Central memory CD4-positive, alpha-beta T cell (primary cell): ENCODE results near the gene STXBP6.
"Not testable (repeated sequence)": the region's sequence is repeated elsewhere in the genome, so short reads cannot be mapped to it uniquely, and the experiment has no call there.

Experiments used
- DNase-seq: peaks from one replicate; pipeline ENCODE4 v3.0.0; 2022

Gene STXBP6

GRCh38 chr14:24817212-24818057 is 232.5 kb downstream of the STXBP6 start:
- DNase-seq, result no peak

- DNase-seq, result no peak
These were observed 233.1 kb downstream of the STXBP6 start for GRCh38 chr14:24816929-24817211.

GRCh38 chr14:24816011-24816928 is 233.7 kb downstream of the STXBP6 start:
- DNase-seq, result no peak

- DNase-seq, result no peak
These were observed 234.4 kb downstream of the STXBP6 start for GRCh38 chr14:24815543-24815942.

GRCh38 chr14:24814944-24815343 is 235.0 kb downstream of the STXBP6 start:
- no peak for DNase-seq

GRCh38 chr14:24814346-24814745 is 235.6 kb downstream of the STXBP6 start:
- DNase-seq, result no peak

- no peak for DNase-seq
These were observed 236.1 kb downstream of the STXBP6 start for GRCh38 chr14:24813819-24814259.

- no peak for DNase-seq
These were observed 236.7 kb downstream of the STXBP6 start for GRCh38 chr14:24813089-24813815.

GRCh38 chr14:24809135-24809534 is 240.8 kb downstream of the STXBP6 start:
- no peak for DNase-seq

GRCh38 chr14:24808412-24808811 is 241.5 kb downstream of the STXBP6 start:
- DNase-seq, result no peak

- DNase-seq, result no peak
These were observed 243.8 kb downstream of the STXBP6 start for GRCh38 chr14:24806061-24806678.

- no peak for DNase-seq
These were observed 245.3 kb downstream of the STXBP6 start for GRCh38 chr14:24804552-24805212.

GRCh38 chr14:24803933-24804494 is 245.9 kb downstream of the STXBP6 start:
- DNase-seq, result no peak

GRCh38 chr14:24803426-24803825 is 246.5 kb downstream of the STXBP6 start:
- DNase-seq, result not testable (repeated sequence)

GRCh38 chr14:24802236-24802635 is 247.7 kb downstream of the STXBP6 start:
- no peak for DNase-seq

GRCh38 chr14:24801024-24801423 is 248.9 kb downstream of the STXBP6 start:
- DNase-seq, result no peak

- DNase-seq, result no peak
These were observed 251.0 kb downstream of the STXBP6 start for GRCh38 chr14:24798911-24799462.

GRCh38 chr14:24795406-24795805 is 254.5 kb downstream of the STXBP6 start:
- DNase-seq, result no peak

- no peak for DNase-seq
These were observed 255.2 kb downstream of the STXBP6 start for GRCh38 chr14:24794644-24795305.

- no peak for DNase-seq
These were observed 259.8 kb downstream of the STXBP6 start for GRCh38 chr14:24790196-24790595.

- DNase-seq, result no peak
These were observed 260.5 kb downstream of the STXBP6 start for GRCh38 chr14:24789378-24789884.
